GM10266 (cell line): ENCODE data around the gene CTNNA3.

Experiments used
- DNase-seq: peaks from one replicate; pipeline ENCODE4 v3.0.0; 2012; ENCODE audit errors: extremely low spot score
- CTCF ChIP-seq: IDR thresholded peaks from 2 replicates; pipeline ENCODE4 v1.5.1; 2012; ENCODE audit warnings: mild to moderate bottlenecking, low read depth; ENCODE audit not compliant: control insufficient read depth, insufficient read depth; ENCODE audit errors: missing control alignments

CTNNA3 gene

GRCh38 chr10:66552331-66552730 lies 1143.7 kb downstream of the CTNNA3 start:
- no peak for TF ChIP-seq CTCF

GRCh38 chr10:66550351-66550750 lies 1145.6 kb downstream of the CTNNA3 start:
- DNase-seq, result no peak
- no peak for TF ChIP-seq CTCF

More at GRCh38 chr10:66552331-66552730, 1143.7 kb downstream of the CTNNA3 start:
- DNase-seq, result no peak

- TF ChIP-seq CTCF, result no peak
- no peak for DNase-seq
Measured at GRCh38 chr10:66538908-66539307, 1157.1 kb downstream of the CTNNA3 start.

- DNase-seq, result no peak
- TF ChIP-seq CTCF, result no peak
Measured at GRCh38 chr10:66538371-66538770, 1157.6 kb downstream of the CTNNA3 start.

- no peak for TF ChIP-seq CTCF
Measured at GRCh38 chr10:66537186-66537585, 1158.8 kb downstream of the CTNNA3 start.

GRCh38 chr10:66535439-66535838 lies 1160.6 kb downstream of the CTNNA3 start:
- TF ChIP-seq CTCF, result no peak
- no peak for DNase-seq

More at GRCh38 chr10:66537186-66537585, 1158.8 kb downstream of the CTNNA3 start:
- no peak for DNase-seq

GRCh38 chr10:66534866-66535265 lies 1161.1 kb downstream of the CTNNA3 start:
- TF ChIP-seq CTCF, result no peak
- no peak for DNase-seq
